GM19043 (cell line): Measurements from ENCODE around the gene IMP4.
A peak's percentile ranks its signal among the peaks of the same experiment; 100 is the strongest.

Source experiments
- ATAC-seq: cut with Tn5 transposase; IDR thresholded peaks from one replicate; pipeline ENCODE4 v1.9.1; 2021; ENCODE audit warnings: low read depth; ENCODE audit not compliant: unreplicated experiment

The IMP4 gene

GRCh38 chr2:130355172-130355577 lies 12.5 kb downstream of the IMP4 start:
- ATAC-seq = no peak

GRCh38 chr2:130355578-130356431 lies 13.1 kb downstream of the IMP4 start, which contains the start of gene PTPN18:
TSS of gene PTPN18 (plus strand) at chr2:130356056. CDS start at chr2:130356108, 52 bp downstream.
- ATAC-seq = peak; percentile 80

DNA sequence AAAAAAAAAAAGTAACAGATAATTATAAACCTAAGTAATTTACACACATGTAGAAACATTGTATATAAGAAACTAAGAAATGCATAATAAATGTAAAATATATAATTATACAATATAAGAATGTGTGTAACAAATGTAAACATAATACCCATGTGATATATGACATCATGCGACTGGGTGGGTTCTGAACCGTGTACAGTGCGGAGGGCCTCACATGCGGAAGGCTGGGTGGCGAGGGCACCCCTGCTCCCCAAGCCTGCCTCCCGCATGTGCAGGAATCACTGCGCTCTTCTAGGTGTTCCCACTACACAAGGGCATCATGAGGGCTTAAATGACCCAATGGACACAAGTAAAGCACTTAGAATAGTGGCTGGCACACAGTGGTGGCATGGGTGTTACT lies 15.2 kb downstream of the IMP4 start:
- ATAC-seq = no peak

DNA sequence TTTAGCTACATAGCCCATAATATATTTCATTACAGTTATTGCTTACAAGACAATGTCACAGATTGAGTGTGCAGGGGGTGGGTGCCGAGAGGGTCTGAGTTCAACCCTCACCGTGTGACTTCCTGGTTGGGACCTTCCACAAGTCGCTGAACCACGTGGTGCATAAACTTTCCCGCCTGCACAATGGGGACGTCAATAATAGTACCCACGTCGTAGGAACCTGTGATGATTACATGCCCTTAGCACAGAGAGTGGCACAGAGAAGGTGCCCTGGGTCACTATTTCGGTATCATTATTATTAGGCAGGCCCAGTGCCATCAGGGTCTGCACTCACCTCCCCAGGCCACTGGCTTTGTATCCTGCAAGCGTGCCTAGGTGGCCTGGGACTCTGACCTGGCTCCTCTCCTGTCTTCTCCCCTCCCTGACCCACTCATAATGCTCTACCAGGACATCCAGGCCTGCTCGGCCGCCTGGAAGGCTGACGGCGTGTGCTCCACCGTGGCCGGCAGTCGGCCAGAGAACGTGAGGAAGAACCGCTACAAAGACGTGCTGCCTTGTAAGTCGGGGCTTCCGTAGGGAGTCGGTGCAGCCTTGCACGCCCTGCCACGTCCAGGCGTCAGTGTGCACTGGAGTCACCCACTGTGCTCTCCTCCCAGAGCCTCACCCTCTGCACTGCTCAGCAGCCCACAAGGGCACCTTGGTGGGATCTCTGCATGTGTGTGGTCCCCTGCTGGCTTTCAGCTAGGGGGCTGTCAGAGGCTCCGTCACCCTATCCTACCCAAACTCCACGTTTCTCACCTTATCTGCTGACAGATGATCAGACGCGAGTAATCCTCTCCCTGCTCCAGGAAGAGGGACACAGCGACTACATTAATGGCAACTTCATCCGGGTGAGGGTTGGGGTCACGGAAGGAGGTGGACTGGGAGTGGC lies 16.0 kb downstream of the IMP4 start:
- no peak for ATAC-seq

GRCh38 chr2:130359466-130359865 lies 16.8 kb downstream of the IMP4 start:
- ATAC-seq = no peak

DNA sequence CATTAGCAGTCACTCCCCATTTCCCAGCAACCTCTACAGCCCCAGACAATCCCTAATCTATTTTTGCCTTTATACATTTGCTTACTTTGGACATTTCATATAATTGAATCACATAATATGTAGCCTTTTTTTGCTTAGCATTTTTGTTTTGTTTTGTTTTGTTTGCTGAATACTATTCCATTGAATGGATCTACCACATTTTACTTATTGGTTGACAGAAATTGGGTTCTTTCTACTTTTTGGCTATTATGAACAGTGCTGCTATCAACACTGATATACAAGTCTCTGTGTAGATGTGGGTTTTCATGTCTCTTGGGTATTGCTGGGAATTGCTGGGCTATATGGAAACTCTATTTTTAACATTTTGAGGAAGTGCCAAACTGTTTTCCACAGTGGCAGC lies 20.8 kb downstream of the IMP4 start:
- no peak for ATAC-seq

GRCh38 chr2:130365075-130365474 lies 22.4 kb downstream of the IMP4 start:
- no peak for ATAC-seq

DNA sequence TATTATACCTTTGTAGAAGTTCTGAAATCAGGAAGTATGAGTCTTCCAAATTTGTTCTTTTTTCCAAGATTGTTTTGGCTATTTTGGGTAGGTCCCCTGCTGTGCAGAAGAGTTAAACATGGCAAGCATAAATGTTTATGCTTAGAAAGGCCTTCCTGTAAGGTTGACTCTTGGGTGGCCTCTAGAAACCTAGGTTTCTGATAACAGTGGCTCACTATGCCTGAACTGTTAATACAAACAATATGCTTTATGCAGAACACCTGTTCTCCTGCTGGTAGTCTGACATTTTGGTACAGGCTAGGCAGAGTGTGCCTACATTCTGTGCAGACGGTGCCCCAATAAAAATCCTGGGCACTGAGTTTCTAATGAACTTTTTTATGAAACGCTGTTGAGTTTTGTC lies 23.3 kb downstream of the IMP4 start:
- no peak for ATAC-seq

DNA sequence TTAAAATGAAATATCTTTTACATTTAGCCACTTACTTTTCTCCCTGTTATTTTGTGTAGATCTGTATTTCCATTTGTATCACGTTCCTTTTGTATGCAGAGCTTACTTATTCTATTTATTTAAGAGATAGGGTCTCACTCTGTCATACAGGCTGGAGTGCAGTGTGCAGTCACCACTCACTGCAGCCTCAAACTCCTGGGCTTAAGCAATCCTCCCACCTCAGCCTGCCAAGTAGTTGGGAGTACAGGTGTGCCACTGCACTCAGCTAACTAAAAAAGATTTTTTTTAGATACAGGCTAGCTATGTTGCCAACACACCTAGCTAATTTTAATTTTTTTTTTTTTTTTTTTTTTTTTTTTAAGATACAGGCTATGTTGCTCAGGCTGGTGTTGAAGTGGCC lies 24.0 kb downstream of the IMP4 start:
- no peak for ATAC-seq

DNA sequence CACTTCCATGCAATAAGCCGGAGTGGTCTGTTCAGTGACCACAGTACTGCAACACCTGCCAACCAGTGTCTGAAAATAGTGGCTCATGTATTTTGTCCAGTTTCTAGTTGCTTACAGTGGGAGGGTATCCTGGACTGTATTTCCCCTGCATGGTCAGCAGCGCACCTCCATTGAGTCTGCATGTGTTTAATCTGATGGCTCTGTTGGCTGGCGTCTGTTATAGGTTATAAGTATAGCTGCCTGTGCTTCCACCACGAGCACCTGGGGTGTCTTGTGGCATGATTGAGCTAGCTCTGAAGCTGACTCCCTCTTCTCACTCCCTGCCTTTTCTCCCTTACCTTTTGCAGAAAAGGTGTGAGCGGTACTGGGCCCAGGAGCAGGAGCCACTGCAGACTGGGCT lies 26.1 kb downstream of the IMP4 start:
- no peak for ATAC-seq

GRCh38 chr2:130369311-130369964 lies 26.7 kb downstream of the IMP4 start:
- ATAC-seq = no peak

DNA sequence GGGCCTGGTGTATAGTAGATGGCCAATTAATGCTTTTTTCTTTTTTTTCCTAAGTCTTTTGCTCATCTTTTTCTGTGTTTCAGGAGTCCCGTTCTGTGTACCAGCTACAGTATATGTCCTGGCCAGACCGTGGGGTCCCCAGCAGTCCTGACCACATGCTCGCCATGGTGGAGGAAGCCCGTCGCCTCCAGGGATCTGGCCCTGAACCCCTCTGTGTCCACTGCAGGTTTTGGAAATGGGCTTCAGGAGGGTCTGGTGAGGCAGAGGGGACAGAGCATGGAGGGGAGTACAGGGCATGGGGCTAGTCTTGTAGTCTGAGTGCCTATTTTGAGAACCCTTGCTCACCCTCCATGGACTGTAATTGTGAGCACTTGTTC lies 27.3 kb downstream of the IMP4 start:
- no peak for ATAC-seq

- ATAC-seq = no peak
Observed at GRCh38 chr2:130370490-130370889, 27.8 kb downstream of the IMP4 start.

- ATAC-seq = peak; percentile 19
Observed at GRCh38 chr2:130371723-130372054, 29.0 kb downstream of the IMP4 start.

- ATAC-seq = peak; percentile 57
Observed at GRCh38 chr2:130372055-130372832, 29.5 kb downstream of the IMP4 start.

DNA sequence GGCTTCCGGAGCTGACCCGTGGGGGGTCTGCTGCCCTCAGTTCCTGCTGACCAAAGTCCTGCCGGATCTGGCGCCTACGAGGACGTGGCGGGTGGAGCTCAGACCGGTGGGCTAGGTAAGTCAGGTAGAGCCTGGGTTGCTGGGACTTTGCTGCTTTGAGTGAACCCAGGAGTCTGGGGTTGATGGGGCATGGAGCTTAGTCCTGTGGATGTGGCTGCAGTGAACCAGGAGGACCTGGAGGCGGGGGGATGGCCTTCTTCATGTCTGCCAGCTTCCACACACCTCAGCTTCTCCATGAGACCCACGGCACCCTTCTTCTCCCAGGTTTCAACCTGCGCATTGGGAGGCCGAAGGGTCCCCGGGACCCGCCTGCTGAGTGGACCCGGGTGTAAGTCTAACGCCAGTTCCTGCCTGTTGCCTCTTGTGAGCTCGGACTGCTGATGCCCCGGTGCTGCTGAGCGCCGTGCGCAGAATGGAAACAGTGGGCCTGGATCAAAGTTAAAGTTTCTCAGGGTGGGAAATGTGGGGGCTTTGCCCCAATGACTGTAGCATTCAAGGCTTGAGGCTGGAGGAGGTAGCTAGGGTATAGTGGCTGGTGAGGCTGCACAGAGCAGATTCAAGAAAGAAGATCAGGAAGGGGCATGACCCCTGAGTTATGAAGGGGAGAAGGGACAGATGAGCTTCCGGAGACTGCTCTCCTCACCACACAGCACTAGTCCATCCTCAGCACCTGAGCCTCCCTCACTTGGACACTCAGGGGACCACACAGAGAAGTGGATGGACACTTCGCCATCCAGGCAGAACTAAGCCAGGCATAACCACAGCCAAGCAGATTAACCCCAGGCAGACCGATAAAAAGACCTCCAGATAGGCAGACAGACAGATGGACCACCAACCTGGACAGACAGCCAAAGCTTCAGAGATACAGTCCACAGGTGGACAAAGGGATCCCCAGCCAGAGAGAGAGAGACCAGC lies 30.4 kb downstream of the IMP4 start:
- no peak for ATAC-seq

- no peak for ATAC-seq
Observed at GRCh38 chr2:130373808-130374365, 31.2 kb downstream of the IMP4 start.

DNA sequence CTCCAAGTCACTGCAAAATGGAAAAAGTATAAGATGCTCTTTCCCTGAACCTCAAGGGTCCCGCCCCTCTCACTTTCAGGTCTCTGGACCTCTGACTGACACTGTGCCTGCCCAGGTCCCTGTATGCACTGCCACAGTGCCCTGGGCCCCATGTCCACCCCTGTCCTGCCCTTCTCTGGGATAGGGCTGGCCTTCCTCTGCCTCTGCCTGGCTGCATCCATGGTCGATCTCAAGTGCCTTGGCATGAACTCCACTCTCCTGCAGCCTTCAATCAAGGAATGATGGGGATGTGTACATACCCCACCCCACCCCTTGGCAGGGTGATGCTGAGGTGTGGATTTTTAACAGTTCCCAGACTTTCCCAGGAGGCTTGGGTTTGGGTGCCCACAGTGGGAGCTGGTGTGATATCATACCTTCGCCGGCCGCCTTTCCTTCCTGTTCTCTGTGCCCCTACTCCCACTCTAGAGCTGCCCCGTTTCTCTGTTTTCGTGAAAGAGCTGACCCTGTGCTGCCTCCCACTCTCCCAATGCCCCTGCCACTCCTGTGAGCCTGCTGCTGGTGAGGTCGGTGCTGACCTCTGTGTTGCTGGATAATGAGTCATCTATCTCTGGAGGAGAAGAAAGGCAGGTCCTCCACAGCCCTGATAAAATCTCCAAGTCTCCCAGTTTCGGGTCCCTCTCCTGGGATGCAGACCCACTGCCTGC lies 32.0 kb downstream of the IMP4 start:
- no peak for ATAC-seq
